CD4-positive, alpha-beta T cell treated with Interferon gamma for 1 hour (primary cell): ENCODE data around the gene FSIP1.

ENCODE experiments used
- DNase-seq: peaks from one replicate; pipeline ENCODE4 v3.0.0-alpha.2; 2020

FSIP1 gene

DNA sequence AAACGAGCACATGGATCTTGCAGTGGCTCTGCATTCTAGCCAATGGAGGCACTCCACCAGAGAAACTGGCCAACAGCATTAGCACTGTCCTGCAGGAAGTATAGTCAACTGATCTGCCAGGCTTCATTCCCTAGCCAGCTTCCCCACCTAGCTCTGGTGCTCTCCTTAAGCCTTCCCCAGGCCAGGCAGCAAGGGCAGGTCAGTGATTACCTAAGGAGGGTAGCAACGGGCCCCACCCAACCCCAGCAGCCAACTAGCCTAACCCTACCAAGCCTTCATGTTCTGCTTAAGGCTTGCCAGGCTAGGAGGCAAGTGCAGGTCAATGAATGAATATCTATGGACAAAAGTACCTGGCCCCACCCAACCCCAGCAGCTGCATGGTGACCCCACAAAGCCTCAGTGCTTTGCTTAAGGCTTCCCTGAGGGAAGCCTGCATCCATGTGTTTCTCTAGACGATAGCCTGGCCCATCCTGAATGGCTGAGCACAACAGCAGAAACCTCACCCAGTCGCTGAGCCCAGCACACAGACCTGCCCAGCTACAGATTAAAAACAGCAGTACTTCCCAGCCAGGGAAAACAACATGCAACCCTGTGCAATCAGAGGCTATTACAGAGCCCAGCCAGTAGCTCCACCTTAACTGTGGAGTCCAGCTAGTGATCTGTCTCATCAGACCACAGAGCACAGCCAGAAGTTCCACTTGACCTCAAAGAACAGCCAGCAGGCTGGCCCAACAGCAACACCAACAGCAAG, 173.3 kb downstream of the FSIP1 start:
- DNase-seq: no peak

DNA sequence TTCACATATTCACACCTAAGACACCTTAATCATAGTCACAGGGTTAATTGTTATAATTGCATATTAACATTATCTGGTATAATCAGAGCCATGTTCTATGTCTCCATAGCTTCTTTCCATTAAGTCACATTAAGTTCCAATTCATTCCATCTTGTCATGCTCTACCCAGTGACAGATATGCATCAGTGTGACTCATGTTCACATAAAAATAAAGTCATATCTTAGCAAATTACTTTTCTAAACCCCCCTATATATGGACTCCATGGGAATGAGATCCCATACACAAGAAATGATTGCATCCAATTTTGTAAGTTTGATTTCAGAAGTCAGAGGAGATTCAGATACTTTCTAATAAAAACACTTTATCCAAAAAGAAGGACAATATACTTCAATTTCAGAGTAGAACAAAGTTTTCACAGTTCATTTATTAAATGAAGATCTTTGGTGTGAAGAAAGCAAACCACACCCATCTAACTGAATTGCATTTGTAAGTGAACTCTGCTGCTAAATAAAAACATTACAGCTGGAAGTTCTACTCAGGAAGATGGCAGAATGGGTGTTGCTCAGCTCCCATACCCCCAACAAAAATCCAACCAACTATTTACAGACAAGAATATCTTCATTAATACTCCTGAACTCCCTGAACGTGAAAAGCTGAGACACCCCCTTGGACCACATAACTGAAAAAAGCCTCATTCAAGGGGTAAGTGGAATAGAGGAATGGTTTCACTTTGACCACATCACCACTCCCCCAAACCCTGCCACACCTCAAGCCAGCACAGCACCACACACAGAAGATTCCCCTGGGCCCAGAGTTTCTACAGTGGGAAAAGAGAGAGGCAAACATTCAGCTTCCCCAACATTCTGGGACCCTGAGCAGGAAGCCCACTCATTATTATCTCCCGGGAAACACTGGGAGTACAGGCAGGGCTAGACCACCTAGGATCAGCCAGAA, 174.2 kb downstream of the FSIP1 start:
- DNase-seq: no peak

DNA sequence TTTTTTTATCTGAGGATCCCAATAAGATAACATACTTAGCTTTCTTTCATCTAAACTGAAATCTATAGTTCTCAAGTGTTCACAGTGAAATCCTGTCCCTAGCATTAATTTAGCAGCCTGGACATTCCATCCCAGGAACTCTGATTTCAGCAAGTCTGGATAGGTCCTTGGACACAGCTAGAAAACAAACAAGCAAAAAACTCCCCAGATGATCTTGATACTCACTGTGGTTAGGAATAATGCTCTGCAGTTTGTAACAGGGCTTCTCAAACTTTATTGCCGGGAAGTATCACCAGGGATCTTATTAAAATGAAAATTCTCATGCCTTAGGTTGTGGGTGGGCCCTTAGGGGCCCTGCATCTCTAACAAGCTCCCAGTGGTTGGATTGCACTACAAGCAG, 177.5 kb downstream of the FSIP1 start:
- DNase-seq: no peak

DNA sequence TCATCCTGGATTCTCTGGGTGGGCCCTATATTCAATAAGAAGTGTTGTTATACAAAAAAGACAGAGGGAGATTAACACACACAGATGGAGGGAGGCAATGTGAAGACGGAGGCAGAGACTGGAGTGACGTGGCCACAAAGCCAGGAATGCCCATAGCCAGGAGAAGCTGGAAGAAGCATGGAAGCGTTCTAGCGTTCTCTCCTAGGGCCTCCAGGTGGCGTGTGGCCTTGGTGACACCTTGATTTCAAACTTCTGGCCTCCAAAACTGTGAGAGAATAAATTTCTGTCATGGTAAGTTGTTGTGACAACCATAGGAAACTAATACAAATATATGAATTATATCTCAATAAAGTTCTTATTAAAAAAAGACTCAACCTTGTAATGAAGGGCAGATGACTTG, 180.5 kb downstream of the FSIP1 start:
- DNase-seq: no peak

DNA sequence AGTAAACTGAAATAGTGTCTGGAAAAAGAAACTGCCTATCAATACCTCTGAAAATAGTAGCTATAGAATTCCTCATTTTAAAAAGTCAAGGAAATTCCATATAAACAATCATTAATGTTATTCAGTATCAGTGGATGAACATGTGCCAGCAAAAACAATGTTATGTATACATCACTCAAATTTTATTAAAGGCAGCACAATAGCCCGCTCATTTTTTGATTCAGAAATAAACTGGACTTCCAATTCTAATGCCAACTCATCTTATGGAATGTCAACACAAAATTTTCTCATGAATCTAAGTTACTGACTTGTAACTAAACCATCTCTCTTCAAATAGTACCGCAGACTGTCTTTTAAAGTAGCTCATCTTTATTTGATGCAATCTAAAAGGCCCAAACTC, 182.8 kb downstream of the FSIP1 start:
- DNase-seq: no peak

DNA sequence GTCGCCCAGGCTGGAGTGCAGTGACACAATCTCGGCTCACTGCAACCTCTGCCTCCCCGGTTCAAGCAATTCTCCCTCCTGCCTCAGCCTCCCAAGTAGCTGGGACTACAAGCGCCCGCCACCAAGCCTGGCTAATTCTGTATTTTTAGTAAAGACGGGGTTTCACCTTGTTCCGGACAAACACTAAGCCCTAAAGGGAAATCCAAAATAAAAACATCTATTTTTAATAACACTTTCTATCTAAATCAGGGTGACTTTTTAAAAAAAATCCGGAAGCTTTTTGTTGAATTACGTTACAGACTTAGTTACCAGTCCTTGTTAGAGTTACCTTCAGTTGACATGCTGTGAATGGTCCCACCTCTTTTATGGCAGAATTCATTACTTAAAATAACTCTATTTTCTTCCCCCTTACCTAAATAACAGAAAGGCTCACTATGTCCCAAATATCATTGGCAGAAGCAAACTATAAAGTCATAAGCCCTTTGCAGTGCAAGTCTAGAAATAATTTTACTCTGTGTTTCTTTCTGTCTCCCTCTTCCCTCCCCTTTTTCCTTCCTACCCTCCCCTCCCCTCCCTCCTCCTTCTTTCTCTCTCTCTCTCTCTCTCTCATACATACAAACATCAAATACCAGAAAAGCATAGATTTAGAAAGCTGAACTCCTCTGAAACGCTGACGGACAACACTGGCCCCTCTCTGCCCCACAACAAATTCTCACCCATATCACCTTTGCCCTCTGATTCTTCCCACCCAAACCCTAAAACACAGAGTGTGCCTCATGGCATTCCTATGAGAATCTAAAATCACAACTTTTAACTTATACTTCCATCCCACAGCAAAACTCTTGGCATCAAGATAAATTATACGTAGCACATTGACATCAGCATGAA, 183.4 kb downstream of the FSIP1 start:
- no peak for DNase-seq

DNA sequence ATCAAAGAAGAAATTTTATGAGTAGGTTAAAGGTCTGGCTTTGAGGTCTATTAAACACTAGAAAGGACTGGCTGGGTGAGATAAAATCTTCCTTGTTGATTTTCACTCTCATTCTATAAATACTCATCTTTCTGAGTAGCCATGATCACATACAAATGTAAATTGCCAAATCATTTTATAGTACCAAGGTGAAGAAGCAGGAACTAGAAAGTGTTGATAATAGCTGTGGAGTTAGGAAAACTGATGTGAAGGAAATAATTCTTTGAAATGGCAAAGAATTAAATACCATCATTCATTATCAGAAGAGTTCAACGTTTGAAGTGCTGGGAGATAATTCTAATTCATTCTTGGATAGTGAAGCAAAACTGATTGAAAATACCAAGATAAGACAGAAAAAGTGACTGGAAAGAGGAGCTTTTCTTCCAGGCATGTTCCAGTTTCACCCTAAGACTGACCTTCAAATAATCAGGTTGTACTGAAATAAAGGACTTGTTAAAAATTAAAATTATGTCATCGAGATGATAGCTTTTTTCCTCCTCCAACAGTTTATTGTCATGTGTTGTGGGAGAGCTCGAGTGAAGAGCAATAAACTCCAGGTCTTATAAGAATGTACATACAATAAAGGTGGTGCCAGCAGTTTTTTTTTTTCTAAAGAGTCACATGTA, 184.3 kb downstream of the FSIP1 start:
- no peak for DNase-seq

DNA sequence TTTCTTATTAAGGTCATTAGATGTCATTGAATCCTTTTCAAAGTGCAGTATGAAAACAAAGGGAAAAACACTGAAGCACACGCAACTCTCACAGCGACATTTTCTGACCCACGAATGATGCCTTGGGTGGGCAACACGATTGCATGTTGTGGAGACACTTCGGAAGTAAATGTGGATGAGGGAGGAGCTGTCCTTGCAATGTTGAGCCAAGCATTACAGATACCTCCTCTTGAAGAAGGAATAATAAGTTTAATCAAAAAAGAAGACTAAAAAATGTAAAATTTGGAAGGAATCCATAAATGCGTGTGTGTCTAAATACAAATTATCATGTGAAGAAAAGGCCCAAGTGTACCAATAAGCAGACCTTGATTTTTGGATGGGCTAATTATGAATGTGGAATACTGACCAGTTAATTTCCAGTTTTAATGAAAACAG, 184.9 kb downstream of the FSIP1 start:
- DNase-seq: no peak

DNA sequence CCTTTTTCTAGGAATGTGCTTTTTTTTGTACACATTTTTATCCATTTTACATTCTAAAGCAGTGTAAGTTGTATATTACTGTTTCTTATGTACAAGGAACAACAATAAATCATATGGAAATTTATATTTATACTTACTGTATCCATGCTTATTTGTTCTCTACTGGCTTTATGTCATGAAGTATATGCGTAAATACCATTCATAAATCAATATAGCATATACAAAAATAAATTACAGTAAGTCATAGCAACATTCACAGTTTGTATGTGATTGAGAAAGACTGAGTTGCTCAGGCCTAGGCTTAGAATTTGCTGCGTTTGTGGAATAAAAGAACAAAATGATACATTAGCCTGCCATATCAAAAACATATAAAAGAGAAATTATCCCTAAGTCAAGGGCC, 185.3 kb downstream of the FSIP1 start:
- no peak for DNase-seq

DNA sequence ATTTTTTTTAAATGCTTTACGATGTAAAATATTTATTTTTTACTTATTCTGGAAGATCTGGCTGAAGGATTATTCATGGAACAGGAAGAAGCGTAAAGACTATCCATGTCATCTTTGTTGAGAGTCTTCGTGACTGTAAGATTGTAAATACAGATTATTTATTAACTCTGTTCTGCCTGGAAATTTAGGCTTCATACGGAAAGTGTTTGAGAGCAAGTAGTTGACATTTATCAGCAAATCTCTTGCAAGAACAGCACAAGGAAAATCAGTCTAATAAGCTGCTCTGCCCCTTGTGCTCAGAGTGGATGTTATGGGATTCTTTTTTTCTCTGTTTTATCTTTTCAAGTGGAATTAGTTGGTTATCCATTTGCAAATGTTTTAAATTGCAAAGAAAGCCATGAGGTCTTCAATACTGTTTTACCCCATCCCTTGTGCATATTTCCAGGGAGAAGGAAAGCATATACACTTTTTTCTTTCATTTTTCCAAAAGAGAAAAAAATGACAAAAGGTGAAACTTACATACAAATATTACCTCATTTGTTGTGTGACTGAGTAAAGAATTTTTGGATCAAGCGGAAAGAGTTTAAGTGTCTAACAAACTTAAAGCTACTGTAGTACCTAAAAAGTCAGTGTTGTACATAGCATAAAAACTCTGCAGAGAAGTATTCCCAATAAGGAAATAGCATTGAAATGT, 186.1 kb downstream of the FSIP1 start:
- DNase-seq: no peak

DNA sequence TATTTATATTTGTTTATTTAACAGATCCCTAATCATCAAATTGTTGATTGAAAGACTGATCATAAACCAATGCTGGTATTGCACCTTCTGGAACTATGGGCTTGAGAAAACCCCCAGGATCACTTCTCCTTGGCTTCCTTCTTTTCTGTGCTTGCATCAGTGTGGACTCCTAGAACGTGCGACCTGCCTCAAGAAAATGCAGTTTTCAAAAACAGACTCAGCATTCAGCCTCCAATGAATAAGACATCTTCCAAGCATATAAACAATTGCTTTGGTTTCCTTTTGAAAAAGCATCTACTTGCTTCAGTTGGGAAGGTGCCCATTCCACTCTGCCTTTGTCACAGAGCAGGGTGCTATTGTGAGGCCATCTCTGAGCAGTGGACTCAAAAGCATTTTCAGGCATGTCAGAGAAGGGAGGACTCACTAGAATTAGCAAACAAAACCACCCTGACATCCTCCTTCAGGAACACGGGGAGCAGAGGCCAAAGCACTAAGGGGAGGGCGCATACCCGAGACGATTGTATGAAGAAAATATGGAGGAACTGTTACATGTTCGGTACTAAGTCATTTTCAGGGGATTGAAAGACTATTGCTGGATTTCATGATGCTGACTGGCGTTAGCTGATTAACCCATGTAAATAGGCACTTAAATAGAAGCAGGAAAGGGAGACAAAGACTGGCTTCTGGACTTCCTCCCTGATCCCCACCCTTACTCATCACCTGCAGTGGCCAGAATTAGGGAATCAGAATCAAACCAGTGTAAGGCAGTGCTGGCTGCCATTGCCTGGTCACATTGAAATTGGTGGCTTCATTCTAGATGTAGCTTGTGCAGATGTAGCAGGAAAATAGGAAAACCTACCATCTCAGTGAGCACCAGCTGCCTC, 187.1 kb downstream of the FSIP1 start:
- DNase-seq: no peak

DNA sequence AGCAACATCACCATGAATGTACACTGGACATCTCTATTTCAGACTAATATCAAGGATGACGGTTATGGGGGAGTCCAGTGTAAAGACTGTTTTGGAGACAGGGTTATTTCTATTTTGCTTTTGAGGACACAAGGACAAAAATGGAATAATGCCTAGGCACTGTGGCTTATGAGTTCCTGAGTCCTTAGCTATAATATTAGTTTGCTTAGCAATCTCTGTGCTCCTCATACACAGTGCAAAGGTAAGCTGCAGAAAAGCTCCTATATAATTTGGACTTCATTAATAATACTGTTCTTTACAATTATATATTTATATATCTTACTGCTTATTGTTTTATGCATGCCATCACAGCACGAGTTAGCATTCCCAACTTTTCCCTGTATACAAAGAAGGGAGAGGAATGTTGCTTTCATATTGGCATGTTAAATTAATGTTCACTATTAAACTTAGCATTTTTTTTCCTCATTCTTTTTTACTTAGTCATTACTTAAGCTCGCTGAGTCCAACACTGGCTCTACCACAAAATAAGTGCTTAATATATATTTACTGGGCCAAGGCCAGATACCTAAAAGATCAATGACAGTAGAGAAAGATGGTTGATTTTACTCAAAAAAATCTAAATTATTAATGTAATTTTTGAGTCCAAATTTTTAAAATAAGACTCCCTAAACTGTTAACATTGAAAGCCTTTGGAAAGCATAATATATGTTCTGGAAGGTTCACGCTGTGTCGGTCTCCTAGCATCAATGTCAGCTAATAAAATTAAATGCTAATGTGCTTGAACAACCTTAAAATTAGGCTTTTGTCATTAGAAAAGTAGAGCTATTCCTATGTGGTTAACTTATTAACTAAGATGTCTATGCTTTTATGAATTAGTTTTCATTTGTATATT, 187.9 kb downstream of the FSIP1 start:
- no peak for DNase-seq

DNA sequence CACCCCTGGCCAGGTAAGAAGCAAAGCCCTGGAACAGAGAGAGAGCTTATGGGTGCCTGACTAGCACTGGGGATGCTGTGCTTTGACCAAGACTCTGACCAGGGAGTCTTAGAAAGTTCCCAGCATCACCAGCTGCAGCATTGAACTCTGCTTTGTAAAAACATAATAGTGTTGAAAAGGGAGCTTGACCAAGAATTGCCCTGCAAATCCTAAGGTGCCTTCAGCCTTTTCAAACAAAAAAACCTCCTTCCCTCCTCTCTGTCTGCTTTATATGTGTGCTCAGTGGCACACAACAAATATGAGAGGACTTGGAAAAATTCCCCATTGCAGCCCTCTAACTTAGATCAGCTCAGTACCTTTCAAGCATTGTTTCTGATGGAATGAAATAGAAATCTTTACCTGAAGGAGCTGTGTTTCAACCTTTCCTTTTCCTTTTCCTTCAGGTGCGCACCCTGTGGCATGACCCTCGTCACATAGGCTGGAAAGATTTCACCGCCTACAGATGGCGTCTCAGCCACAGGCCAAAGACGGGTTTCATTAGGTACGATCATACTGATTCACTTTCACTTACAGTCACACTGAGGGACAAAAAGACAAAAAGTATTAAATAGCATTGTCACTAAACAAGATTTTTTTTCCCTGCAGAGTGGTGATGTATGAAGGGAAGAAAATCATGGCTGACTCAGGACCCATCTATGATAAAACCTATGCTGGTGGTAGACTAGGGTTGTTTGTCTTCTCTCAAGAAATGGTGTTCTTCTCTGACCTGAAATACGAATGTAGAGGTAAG, 188.8 kb downstream of the FSIP1 start:
- peak; percentile 11 for DNase-seq

DNA sequence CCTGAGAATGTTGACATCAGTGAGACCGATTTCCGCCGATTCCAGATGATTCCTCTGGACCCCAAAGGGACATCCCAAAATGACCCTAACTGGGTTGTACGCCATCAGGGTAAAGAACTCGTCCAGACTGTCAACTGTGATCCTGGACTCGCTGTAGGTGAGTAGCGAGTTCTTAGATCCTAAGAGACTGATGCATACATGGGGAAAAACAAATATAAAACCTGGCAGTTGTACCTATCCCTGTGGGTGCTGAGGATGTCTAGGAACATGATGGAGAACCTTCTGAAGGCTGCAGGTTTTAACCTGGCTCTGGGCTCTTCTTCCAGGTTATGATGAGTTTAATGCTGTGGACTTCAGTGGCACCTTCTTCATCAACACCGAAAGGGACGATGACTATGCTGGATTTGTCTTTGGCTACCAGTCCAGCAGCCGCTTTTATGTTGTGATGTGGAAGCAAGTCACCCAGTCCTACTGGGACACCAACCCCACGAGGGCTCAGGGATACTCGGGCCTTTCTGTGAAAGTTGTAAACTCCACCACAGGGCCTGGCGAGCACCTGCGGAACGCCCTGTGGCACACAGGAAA, 189.5 kb downstream of the FSIP1 start:
- DNase-seq: no peak

DNA sequence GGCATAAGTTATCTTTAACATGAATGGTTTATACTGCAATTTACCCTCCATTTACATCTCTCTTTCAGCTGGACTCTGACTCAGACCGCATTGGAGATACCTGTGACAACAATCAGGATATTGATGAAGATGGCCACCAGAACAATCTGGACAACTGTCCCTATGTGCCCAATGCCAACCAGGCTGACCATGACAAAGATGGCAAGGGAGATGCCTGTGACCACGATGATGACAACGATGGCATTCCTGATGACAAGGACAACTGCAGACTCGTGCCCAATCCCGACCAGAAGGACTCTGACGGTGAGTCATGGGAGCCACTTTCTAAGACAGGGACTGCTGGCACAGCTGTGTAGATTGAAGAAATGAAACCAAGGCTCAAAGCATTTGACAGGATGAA, 190.1 kb downstream of the FSIP1 start:
- no peak for DNase-seq

DNA sequence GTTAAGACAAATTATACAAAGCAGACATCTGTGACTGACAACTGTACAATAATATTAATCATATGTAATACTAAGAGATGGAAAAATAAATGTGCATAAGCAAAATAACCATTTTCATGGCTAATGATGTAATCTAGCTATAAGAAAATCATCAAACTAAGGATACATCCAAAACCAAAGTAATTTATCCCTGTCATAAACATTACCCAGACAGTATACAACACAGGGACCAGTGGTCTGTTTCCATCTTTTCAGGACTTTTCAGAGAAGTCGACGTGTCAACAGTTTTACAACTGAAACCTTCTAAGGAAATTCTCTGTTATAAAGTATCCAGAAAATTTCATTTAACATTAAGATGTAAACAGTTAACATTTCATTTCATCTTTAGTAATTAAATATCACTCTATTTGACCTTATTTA, 190.7 kb downstream of the FSIP1 start:
- no peak for DNase-seq

DNA sequence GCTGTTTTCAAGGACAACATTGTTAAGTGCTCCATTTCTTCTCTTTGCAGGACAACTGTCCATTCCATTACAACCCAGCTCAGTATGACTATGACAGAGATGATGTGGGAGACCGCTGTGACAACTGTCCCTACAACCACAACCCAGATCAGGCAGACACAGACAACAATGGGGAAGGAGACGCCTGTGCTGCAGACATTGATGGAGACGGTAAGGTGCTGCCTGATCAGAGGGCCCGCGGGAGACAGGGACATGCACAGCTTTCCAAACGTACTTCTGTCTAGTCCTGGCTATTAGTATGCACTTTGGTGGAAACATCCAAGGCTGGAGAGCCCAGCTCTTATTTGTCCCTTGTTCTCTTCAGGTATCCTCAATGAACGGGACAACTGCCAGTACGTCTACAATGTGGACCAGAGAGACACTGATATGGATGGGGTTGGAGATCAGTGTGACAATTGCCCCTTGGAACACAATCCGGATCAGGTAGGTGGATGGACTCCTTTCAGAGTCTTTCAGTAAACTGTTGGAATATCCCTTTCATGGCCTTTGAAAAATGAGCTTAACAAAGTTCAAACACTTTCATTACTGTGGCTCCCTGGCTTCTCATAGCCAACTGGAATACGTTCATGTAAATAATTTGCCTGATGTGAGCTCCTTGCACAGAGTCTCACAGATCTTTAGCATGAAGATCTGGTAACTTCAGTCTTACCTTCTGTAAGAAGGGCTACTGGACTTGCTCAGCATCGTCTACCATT, 191.3 kb downstream of the FSIP1 start:
- DNase-seq: no peak
